GM12873 (cell line): ENCODE measurements around the gene TAS2R42.
A peak's percentile ranks its signal among the peaks of the same experiment; 100 is the strongest.

Experiments used
- TF ChIP-seq, protein P1 (sequence below): IDR thresholded peaks from 2 replicates; pipeline ENCODE4 v1.5.1; 2012; ENCODE audit warnings: low read depth, mild to moderate bottlenecking, moderate library complexity, low read length, control low read depth; ENCODE audit not compliant: insufficient read depth; ENCODE audit errors: missing control alignments

The TAS2R42 gene

GRCh38 chr12:11186837-11187236, at the start of gene TAS2R42:
Gene TAS2R42, minus strand, starts transcription at chr12:11186937. Its CDS starts 0 bp downstream, at chr12:11186937.
- TF ChIP-seq, protein P1, sequence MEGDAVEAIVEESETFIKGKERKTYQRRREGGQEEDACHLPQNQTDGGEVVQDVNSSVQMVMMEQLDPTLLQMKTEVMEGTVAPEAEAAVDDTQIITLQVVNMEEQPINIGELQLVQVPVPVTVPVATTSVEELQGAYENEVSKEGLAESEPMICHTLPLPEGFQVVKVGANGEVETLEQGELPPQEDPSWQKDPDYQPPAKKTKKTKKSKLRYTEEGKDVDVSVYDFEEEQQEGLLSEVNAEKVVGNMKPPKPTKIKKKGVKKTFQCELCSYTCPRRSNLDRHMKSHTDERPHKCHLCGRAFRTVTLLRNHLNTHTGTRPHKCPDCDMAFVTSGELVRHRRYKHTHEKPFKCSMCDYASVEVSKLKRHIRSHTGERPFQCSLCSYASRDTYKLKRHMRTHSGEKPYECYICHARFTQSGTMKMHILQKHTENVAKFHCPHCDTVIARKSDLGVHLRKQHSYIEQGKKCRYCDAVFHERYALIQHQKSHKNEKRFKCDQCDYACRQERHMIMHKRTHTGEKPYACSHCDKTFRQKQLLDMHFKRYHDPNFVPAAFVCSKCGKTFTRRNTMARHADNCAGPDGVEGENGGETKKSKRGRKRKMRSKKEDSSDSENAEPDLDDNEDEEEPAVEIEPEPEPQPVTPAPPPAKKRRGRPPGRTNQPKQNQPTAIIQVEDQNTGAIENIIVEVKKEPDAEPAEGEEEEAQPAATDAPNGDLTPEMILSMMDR = no peak

DNA sequence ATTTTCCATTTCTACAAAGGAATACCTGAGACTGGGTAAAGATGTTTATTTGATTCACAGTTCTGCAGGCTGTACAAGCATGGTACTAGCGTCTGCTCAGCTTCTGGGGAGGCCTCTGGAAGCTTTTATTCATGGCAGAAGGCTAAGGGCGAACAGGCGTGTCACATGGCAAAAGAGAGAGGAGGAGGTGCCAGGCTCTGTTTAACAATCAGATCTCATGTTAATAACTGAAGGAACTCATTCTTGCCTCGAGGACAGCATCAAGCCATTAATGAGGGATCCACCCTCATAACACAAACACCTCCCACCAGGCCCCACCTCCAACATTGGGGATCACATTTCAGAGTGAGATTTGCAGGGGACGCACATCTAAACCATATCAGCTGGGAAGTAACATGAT, 46.8 kb upstream of the TAS2R42 start:
- TF ChIP-seq, protein P1 = no peak

DNA sequence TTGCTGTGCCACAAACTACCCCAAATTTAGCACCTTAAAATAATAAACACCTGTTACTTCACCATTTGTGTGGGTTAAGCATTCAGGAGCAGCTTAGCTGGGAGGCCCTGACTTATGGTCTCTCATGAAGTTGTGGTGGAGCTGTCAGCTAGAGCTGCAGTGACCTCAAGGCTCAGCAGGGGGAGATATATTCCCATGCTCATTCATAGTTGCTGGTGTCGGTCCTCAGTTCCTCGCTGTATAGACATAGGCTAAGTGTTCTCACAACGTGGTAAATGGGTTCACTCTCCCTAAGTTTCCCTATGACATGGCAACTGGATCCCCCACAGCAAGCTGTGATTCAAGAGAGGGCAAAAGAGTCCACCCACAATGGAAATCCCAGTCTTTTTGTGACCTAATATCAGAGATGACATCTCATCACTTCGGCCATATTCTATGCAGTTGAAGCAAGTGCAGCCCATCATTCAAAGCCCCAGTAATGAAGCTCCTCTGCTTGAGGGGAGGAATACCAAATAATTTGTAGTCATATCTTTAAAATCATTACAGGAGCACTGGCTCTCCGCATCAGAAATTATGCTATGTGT, 41.7 kb upstream of the TAS2R42 start:
- TF ChIP-seq, protein P1 = peak; percentile 86

DNA sequence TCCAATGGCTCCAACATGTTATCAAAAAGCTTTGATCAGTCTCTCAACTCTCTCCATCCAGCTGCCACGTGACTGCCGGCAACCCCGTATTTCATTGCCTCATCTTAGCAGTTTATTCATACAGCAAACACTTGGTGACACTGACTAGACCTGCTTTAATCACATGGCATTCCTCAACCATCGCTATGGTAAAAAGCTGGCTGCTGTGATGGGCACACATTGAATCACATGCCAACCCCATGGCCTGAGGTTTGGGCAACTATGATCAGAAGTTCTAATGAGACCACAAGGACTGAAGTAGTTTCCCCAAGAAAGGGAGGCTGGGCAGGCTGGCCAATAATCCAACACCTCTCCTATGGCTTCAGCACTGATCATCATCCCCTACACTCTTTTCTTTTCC, 40.6 kb upstream of the TAS2R42 start:
- TF ChIP-seq, protein P1 = no peak

DNA sequence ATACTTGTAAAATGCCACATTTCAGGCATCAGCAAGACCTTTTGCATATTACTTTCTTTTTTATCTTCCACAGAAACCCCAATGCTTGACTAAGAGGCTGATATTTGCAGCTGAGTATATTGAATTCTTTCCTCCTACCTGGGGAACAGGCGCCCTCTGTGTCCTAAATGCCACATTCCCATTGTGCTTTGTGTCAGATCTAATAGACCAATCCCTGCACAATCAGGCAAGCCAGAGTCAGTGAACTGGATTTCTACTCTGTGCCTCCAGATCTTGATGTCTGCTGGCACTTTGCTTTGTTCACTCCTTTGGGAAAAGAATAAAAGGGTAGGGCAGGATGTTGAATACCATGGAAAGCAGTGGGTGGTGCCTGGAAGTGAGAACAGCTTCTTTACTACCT, 22.4 kb upstream of the TAS2R42 start:
- TF ChIP-seq, protein P1 = no peak

DNA sequence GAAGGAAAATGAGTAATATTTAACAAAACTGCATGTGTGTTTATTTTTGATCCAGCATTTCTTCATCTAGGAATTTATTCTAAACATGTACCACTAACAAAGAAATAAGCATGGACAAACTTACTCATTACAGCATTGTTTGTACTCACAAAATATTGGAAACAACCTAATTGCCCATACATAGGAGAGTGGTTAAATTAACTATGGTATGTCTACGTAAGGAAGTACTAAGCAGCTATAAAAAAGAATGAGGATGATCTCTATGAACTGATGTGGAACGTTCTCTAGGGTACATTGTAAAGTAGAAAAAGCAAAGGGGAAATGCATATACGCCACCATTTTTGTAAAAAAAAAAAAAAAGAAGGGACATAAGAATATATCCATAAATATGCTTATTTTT, 17.4 kb upstream of the TAS2R42 start:
- TF ChIP-seq, protein P1 = no peak

GRCh38 chr12:11202811-11203210, 16.1 kb upstream of the TAS2R42 start:
- TF ChIP-seq, protein P1 = no peak
